Measurements from ENCODE around the gene TPPP3.
"Not testable (repeated sequence)": the region's sequence is repeated elsewhere in the genome, so short reads cannot be mapped to it uniquely, and the experiment has no call there.

TPPP3 gene

DNA sequence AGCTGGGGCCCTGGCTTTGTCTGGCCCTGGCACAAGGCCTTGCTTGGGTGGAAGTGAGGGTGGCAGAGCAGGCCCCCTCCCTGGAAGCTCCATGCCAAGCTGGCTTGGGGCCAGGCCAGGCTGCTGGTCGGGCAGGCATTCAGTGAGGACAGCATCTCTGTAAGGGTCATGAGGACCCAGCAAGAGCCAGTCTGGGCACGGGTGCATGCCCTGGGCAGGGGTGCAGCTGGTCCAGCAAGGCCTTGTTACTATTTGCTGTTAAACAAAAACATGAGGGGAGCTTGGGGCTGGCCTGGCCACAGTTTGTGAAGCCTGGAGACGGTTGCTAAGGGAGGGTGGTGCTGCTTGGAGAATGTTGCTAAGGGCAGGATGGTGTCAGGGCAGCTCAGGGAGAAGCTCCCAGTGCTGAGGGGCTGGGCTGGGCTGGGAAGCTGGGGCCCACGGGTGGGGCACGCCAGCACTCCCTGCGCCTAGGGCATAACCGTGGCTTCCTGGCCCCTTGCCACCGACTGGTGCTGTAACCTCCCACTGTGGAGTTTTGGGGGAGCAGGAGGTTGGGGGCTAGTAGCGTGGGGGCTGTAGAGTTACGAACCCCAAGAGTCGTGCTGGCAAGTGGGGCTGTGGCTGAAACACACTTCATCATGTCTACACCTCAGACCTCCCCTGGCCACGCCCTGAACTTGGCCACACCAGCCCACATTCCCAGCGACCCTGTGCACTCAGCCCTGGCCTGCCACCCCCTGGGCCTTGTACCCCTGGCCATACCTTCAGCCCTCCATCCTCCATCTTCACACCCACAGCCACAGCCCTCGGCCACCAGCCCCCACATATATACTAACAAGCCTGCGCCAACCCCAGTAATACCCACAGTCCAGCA lies 1.6 kb downstream of the TPPP3 start:
- Histone ChIP-seq H3K27me3 (ENCODE audit: control insufficient read depth, insufficient read depth, low read length) (peaks cover 6% of the 10 kb centered on the region), H3K9ac (ENCODE audit: low read length) (peak overlapping the region; percentile 72), H3K4me1 (ENCODE audit: control insufficient read depth, insufficient read depth, low read length) (peaks cover 52% of the 10 kb centered on the region), H3K36me3 (ENCODE audit: control insufficient read depth, insufficient read depth, low read length) (no peaks in the 10 kb centered on the region), H3K9me3 (ENCODE audit: control insufficient read depth, low read length) (no peaks in the 10 kb centered on the region), H3K4me3 (ENCODE audit: low read length) (peak overlapping the region; percentile 85)

GRCh38 chr16:67390816-67391423 lies 2.4 kb downstream of the TPPP3 start:
- Histone ChIP-seq H3K4me3 (ENCODE audit: low read length) (no peak overlapping the region), H3K4me1 (ENCODE audit: control insufficient read depth, insufficient read depth, low read length) (peaks cover 45% of the 10 kb centered on the region), H3K36me3 (ENCODE audit: control insufficient read depth, insufficient read depth, low read length) (no peaks in the 10 kb centered on the region)

DNA sequence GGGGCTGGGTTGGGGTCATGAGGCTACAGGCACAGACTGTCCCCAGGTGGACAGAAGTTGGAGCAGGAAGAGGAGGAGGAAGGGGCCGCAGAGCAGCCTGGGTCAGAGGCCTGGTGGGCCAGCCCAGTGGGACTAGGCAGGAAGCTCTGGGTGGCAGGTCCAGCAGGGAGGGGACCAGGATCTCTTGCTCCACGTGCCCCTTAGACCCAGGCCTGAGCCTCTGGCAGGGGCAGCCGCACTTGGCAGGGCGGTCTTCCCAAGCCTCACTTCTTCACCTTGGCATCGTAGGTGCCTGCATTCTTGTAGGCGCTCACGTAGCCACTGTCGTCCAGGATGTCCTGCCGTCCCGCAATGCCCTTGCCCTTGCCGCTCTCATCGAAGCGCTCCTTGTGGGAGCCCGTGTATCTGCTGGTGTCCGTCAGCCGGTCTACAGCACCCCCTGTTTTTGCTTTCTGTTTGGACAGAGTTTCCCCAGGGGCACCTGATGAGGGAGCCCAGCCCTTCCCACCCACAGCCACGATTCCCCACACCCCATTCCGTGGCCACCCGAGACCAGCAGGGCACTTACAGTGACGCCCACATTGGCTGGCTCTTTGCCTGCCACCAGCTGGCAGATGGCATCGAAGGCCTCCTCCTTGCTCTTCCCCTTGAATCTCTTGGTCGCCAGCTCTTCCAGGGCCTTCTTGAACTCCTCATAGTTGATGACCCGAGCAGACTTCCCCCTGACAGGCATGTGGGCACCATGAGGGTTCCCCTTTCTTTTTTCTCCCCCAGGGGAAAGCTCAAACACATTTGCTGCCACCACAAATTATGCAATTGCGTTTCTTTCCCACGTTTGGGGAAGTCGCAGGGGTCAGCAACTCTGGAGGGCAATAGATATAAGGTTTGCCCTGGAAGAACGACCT lies 3.1 kb downstream of the TPPP3 start:
- Histone ChIP-seq H3K4me3 (ENCODE audit: low read length) (no peak overlapping the region), H3K9ac (ENCODE audit: low read length) (no peak overlapping the region), H3K9me3 (ENCODE audit: control insufficient read depth, low read length) (no peaks in the 10 kb centered on the region), H3K27me3 (ENCODE audit: control insufficient read depth, insufficient read depth, low read length) (peaks cover 6% of the 10 kb centered on the region), H3K4me1 (ENCODE audit: control insufficient read depth, insufficient read depth, low read length) (peaks cover 37% of the 10 kb centered on the region), H3K36me3 (ENCODE audit: control insufficient read depth, insufficient read depth, low read length) (no peaks in the 10 kb centered on the region)

More at GRCh38 chr16:67390816-67391423, 2.4 kb downstream of the TPPP3 start:
- Histone ChIP-seq H3K27me3 (ENCODE audit: control insufficient read depth, insufficient read depth, low read length) (peaks cover 6% of the 10 kb centered on the region), H3K9me3 (ENCODE audit: control insufficient read depth, low read length) (no peaks in the 10 kb centered on the region), H3K9ac (ENCODE audit: low read length) (no peak overlapping the region)

GRCh38 chr16:67388591-67388990 lies 4.7 kb downstream of the TPPP3 start:
- no peaks in the 10 kb centered on the region for H3K9me3 ChIP-seq (ENCODE audit: control insufficient read depth, low read length)
- H3K9ac ChIP-seq (ENCODE audit: low read length): no peak overlapping the region
- H3K36me3 ChIP-seq (ENCODE audit: control insufficient read depth, insufficient read depth, low read length): no peaks in the 10 kb centered on the region
- H3K4me3 ChIP-seq (ENCODE audit: low read length): no peak overlapping the region
- H3K27me3 ChIP-seq (ENCODE audit: control insufficient read depth, insufficient read depth, low read length): peaks cover 1% of the 10 kb centered on the region
- H3K4me1 ChIP-seq (ENCODE audit: control insufficient read depth, insufficient read depth, low read length): peaks cover 25% of the 10 kb centered on the region

DNA sequence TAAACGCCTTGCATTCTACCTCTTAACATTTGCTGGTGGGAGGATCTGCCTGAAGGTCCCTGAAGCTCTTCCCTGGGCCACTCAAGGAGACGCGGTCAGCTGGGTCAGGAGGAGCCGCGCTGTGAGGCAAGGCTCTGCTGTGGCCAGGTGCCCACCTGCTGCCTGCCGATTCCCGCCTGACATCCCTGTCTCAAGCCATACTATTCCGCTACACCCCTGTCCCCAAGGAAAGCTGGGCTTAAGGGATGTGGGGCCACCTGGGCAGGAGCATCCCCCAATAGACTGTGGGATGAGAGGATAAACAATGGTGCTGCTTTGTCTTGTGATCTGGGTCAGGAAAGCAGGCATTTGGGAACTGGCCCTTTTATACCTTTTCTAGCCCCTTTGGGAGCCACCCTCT lies 5.1 kb downstream of the TPPP3 start:
- H3K9ac ChIP-seq (ENCODE audit: low read length): no peak overlapping the region
- H3K27me3 ChIP-seq (ENCODE audit: control insufficient read depth, insufficient read depth, low read length): no peaks in the 10 kb centered on the region
- H3K36me3 ChIP-seq (ENCODE audit: control insufficient read depth, insufficient read depth, low read length): no peaks in the 10 kb centered on the region
- no peaks in the 10 kb centered on the region for H3K9me3 ChIP-seq (ENCODE audit: control insufficient read depth, low read length)
- peaks cover 24% of the 10 kb centered on the region for H3K4me1 ChIP-seq (ENCODE audit: control insufficient read depth, insufficient read depth, low read length)
- no peak overlapping the region for H3K4me3 ChIP-seq (ENCODE audit: low read length)

GRCh38 chr16:67387479-67388079 lies 5.7 kb downstream of the TPPP3 start:
- Histone ChIP-seq H3K36me3 (ENCODE audit: control insufficient read depth, insufficient read depth, low read length) (no peaks in the 10 kb centered on the region), H3K9ac (ENCODE audit: low read length) (no peak overlapping the region), H3K4me1 (ENCODE audit: control insufficient read depth, insufficient read depth, low read length) (peaks cover 17% of the 10 kb centered on the region), H3K27me3 (ENCODE audit: control insufficient read depth, insufficient read depth, low read length) (no peaks in the 10 kb centered on the region), H3K4me3 (ENCODE audit: low read length) (no peak overlapping the region), H3K9me3 (ENCODE audit: control insufficient read depth, low read length) (no peaks in the 10 kb centered on the region)

DNA sequence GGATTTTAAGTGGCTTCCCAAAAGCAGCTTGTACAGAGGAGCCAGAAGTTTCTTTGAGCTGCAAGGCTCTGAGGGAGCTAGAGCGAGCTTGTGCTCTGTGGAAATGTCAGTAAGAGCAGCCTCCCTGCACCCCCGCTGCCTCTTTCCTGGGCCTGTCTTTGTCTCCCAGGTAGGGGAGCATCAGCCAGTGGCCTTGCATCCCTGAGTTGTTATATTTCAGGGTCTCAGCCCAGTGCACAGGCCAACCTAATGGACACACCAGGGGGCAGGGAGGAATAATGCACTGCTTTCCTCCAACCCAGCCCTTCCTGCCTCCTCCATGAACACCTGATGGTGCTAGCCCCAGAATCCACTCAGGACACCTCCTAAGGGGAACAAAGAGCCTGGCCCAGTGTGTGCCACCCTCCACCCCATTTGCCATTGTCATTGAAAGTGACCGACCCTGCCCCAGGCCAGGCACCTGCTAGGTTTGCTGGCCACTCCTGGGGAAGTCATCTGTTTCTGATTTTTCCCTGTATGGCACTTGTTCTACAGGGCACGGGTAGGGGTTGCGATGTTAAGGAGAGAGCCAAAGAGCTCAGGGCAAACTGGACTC lies 6.3 kb downstream of the TPPP3 start:
- H3K36me3 ChIP-seq (ENCODE audit: control insufficient read depth, insufficient read depth, low read length): no peaks in the 10 kb centered on the region
- no peak overlapping the region for H3K9ac ChIP-seq (ENCODE audit: low read length)
- no peak overlapping the region for H3K4me3 ChIP-seq (ENCODE audit: low read length)
- H3K4me1 ChIP-seq (ENCODE audit: control insufficient read depth, insufficient read depth, low read length): peaks cover 11% of the 10 kb centered on the region
- no peaks in the 10 kb centered on the region for H3K9me3 ChIP-seq (ENCODE audit: control insufficient read depth, low read length)
- H3K27me3 ChIP-seq (ENCODE audit: control insufficient read depth, insufficient read depth, low read length): no peaks in the 10 kb centered on the region

GRCh38 chr16:67384778-67385510 lies 8.4 kb downstream of the TPPP3 start:
- H3K9ac ChIP-seq (ENCODE audit: low read length): no peak overlapping the region
- H3K27me3 ChIP-seq (ENCODE audit: control insufficient read depth, insufficient read depth, low read length): no peaks in the 10 kb centered on the region
- no peaks in the 10 kb centered on the region for H3K36me3 ChIP-seq (ENCODE audit: control insufficient read depth, insufficient read depth, low read length)
- no peaks in the 10 kb centered on the region for H3K4me1 ChIP-seq (ENCODE audit: control insufficient read depth, insufficient read depth, low read length)
- H3K4me3 ChIP-seq (ENCODE audit: low read length): no peak overlapping the region
- no peaks in the 10 kb centered on the region for H3K9me3 ChIP-seq (ENCODE audit: control insufficient read depth, low read length)

DNA sequence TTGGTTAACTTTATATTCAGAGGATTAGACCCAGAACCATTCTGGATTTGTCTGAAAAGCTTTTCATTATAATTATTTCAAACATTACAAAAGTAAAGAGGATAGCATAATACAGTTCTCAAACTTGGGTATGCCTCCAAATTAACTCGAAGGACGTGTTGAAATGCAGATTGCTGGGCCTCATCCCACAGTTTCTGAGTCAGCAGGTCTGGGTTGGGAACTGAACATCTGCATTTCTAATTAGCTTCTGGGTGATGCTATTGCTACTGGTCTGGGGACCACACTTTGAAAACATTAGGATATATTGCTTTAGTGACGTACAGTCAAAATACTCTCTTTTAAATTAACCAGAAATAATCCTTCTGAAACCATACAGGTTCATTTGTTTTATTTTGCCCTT lies 10.0 kb downstream of the TPPP3 start:
- Histone ChIP-seq H3K9ac (ENCODE audit: low read length) (no peak overlapping the region), H3K4me1 (ENCODE audit: control insufficient read depth, insufficient read depth, low read length) (no peaks in the 10 kb centered on the region), H3K9me3 (ENCODE audit: control insufficient read depth, low read length) (no peaks in the 10 kb centered on the region), H3K27me3 (ENCODE audit: control insufficient read depth, insufficient read depth, low read length) (no peaks in the 10 kb centered on the region), H3K36me3 (ENCODE audit: control insufficient read depth, insufficient read depth, low read length) (no peaks in the 10 kb centered on the region), H3K4me3 (ENCODE audit: low read length) (no peak overlapping the region)

DNA sequence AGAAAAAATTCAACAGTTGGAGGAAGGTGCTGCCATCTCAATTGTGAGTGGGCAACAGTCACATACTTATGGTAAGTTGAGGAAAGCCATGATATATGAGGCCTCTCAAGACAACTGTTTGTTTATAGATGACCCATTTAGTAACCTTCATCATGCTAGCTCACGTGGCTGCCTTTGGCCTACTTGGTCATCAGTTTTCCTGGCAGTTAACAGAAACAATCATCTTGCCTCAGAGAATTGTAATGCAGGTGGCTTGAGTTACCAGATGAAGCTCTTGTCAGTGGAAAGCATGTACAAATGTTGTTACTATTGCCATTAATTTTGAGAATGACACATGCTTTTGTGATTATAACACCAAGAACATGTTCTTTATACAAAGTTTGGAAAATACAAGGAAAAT lies 14.7 kb downstream of the TPPP3 start:
- Histone ChIP-seq H3K36me3 (ENCODE audit: control insufficient read depth, insufficient read depth, low read length) (no peaks in the 10 kb centered on the region), H3K9ac (ENCODE audit: low read length) (no peak overlapping the region), H3K4me3 (ENCODE audit: low read length) (no peak overlapping the region), H3K9me3 (ENCODE audit: control insufficient read depth, low read length) (no peaks in the 10 kb centered on the region), H3K4me1 (ENCODE audit: control insufficient read depth, insufficient read depth, low read length) (no peaks in the 10 kb centered on the region), H3K27me3 (ENCODE audit: control insufficient read depth, insufficient read depth, low read length) (no peaks in the 10 kb centered on the region)

- not testable (repeated sequence) for H3K4me3 ChIP-seq (ENCODE audit: low read length); H3K36me3 ChIP-seq (ENCODE audit: control insufficient read depth, insufficient read depth, low read length); H3K27me3 ChIP-seq (ENCODE audit: control insufficient read depth, insufficient read depth, low read length); H3K9ac ChIP-seq (ENCODE audit: low read length); H3K4me1 ChIP-seq (ENCODE audit: control insufficient read depth, insufficient read depth, low read length); H3K9me3 ChIP-seq (ENCODE audit: control insufficient read depth, low read length)
These were observed 17.3 kb downstream of the TPPP3 start for GRCh38 chr16:67376012-67376411.
